Activated CD4-positive, CD25-positive, alpha-beta regulatory T cell (primary cell): ENCODE data around the gene MPZ.

ENCODE experiments used
- DNase-seq, 4 experiments: peaks; one replicate each; lab custom pipeline; 2025; lab: John Stamatoyannopoulos, UW

Gene MPZ

DNA sequence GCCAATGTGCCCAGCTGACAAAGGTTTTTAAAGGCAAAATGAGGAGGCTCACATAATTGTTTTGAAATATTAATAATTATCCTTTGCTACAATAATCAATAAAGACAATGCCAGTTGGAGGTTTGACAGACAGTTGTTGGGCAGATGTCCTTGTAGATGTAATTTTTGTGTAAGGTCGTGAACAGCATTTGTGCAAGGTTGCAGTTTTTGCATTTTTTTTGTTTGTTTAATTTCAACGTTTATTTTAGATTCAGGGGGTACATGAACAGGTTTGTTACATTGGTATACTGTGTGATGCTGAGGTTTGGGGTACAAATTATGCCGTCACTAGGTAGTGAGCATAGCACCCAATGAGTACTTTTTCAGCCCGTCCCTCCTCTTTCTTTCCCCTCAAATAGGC is 9.3 kb downstream of the MPZ start:
- DNase-seq: no peak

DNA sequence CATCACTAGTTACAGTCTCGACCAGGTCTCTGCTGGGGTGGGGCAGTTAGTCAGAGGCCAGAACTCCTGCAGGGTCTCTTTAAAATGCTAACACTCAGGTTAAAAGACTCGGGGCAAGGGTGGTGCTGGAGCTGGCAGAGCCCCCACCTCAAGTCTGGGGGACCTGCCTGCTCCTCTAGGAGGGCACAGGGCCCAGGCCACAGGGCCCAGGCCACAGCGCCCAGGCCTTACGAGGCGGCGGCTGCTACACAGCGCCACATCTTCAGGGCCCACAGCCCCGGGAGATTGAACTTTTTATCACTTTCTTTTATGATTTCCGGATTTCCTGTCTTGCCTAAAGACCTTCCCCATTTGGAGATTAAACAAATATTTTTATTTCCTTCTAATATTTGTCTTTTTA is 10.4 kb downstream of the MPZ start:
- no peak for DNase-seq

DNA sequence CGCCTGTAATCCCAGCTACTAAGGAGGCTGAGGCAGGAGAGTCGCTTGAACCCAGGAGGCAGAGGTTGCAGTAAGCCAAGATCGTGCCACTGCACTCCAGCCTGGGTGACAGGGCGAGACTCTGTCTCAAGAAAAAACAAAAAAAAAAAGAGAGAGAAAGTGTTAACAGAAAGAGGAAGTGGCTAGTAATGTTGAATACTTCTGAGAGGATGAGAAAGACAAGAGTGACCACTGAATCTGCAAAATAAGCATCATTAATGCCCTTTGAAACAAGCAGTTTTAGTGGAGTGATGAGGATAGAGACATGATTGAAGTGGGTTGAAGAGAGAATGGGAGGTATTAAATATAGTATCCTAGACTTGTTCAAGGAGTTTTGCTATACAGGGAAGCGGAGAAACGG is 11.7 kb downstream of the MPZ start:
- no peak for DNase-seq

- no peak for DNase-seq
These were observed 12.4 kb downstream of the MPZ start for GRCh38 chr1:161297415-161297814.

DNA sequence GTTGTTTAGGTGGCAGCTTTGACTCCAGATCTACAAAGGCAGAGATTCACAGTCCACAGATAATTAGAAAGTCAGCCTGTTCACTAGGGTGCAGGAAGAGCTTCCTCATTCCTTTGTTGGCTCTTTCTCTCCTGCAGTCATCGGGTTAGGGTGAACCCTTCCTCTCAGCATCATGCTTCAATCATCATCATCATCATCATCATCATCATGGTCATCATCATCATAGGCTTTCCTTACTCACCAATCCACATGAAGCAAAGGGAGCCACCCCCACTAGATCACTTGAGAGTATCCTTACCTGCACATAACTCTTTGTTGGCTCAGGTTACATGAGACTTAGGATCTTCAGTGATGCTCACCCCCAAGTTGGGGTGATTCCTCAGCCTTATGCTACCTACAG is 19.0 kb downstream of the MPZ start:
- DNase-seq: no peak

GRCh38 chr1:161287482-161288054 is 22.2 kb downstream of the MPZ start:
- no peak for DNase-seq

DNA sequence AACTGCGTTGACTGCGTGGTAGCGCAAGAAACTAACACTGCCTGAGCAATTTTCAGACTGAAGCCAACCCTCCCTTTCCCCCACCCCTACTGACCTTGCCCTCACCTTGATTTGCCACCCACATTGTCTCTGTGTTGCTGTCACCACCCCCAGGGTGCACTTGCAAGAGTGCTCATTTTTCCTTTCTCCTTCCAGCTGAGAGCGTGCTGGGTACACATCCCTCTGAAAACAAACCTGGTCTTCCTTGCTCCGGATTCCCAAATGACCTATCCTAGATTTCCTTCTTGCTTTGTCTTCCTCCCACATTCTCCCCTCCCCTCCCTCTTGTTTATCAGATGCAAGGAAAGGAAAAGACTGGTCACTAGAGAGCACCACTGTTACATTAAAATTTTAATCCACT is 24.2 kb downstream of the MPZ start:
- no peak for DNase-seq

GRCh38 chr1:161285113-161285512 is 24.7 kb downstream of the MPZ start:
- DNase-seq: no peak

DNA sequence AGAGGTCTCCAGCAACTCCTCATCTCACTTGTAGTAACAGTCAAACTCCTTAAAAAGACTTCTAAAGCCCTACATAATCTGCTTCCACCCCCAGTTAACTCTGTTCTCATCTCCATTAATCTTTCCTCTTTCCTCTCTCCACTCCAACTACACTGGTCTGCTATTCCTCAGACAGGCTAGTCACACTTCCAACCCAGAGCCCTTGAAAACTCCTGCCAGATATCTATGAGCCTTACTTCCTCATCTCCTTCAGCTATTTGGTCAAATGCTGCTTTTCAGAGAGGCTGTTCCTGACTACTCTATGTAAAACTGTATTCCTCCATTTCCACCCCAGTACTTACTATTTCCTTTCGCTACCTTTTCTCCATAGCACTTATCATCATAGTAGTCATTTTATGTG is 26.8 kb downstream of the MPZ start:
- DNase-seq: no peak

GRCh38 chr1:161274874-161275273 is 34.9 kb downstream of the MPZ start:
- DNase-seq: no peak

- no peak for DNase-seq
These were observed 36.4 kb downstream of the MPZ start for GRCh38 chr1:161273402-161273801.

GRCh38 chr1:161267321-161267720 is 42.4 kb downstream of the MPZ start:
- DNase-seq: no peak

- DNase-seq: no peak
These were observed 42.9 kb downstream of the MPZ start for GRCh38 chr1:161266836-161267235.

- DNase-seq: no peak
These were observed 43.6 kb downstream of the MPZ start for GRCh38 chr1:161266202-161266601.

GRCh38 chr1:161265305-161265704 is 44.5 kb downstream of the MPZ start:
- no peak for DNase-seq

DNA sequence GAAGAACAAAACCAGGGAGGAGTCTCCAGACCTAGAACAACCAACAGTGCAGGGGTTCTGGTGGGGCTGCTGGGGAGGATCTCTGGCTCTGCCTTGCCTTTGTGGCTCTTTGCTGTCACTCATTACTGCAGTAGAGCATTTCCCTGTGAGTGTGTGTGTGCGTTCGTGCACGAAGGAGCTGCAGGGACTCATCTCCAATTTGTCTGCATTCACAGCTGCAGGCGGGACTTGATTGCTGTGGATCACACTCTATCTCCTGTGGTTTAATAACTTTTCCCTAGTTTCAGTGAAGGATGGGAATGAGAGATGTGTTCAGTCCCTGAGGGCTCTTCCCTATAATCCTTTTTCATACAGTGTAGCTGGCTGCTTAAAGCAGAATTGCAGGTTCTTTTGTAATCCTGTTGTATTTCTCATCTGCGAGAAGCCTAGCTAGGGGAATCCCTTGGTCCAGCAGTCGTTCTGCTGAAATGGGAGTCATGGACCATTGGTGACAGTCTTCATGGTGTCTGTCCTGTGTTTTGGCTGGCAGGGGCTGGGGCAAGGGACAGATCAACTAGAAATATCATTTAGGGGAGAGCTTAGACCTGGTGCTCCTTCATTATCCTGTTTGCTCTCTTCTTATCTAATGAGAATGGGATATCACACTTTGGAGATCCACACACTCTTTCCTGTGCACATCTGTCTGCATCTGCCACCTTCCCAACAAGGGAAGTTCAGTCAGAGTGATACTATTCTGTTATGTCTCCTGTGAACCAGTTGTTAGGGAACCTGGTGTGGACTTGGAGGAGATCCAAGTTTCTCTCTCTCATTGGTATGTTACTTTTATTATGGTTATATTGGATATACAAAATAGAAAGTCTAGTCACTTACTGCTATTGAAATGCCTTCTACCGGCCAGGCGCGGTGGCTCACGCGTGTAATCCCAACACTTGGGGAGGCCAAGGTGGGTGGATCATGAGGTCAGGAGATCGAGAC is 48.2 kb downstream of the MPZ start:
- DNase-seq: no peak

DNA sequence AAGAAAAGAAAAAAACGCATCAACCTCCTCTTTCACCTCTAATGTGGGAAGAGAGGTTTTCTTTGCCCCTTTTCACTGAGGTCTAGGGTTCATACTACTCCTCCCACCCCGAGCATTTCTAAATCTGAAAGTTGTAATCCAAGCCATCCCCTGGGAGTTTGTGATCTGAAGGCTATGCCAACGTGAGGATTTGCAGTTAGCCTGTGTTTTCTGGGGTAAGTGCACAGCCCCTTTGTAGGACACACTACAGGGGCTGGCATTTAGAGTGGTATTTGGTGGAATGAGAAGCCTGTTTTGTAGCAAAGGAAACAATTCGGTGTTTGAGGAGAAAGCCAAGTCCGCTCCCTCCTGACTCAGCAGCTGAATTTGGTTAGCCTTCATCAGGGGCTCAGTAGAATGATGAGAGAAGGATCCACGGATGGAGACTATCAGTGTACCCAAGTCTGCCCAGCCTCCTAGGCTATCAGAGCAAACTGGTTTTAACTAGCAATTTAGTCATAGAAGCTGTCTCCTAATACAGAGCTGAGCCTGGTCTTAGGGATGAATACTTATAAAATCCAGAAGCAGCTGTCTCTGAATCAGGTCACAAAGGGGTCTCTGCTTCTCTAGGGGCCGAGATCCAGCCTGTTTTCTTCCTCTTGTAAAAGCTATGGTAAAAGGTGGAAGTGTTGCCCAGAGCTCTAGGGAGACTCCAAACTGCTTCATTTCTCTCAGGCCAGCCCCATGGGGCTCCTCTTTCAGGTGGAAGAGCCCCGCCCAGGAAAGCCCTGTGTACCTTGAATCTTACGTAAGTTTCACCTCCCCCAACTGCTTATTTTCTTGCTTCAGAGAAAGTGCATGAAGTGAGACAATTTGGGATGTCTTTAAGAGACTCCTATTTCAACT is 49.1 kb downstream of the MPZ start:
- DNase-seq: no peak

GRCh38 chr1:161259765-161260164 is 50.0 kb downstream of the MPZ start:
- no peak for DNase-seq

DNA sequence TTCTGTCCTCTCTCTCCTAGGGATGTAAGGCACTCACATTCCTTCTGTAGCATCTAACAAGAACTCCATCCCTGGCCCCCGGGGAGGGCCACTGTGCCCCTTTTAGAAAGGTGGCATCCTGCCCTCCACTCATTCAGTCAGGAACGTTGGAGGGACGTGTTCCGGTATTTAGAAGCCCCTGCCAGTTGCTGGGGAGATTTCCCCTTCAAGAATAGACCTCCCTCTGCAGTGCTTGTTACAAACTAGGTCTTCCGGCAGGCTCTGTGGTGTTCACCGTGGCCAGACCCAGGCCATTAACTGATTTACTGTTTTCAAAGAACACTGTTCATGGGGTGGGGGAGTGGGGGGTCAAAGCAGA is 50.4 kb downstream of the MPZ start:
- no peak for DNase-seq

GRCh38 chr1:161258439-161259344 is 51.1 kb downstream of the MPZ start, which contains the start of gene PCP4L1:
PCP4L1 (plus strand) TSS chr1:161258745; CDS start chr1:161258975, 230 bp downstream.
- peak in 3 of 4 experiments; percentile 3 to 9 (median 5) for DNase-seq

GRCh38 chr1:161257109-161257508 is 52.7 kb downstream of the MPZ start:
- peak in 1 of 4 experiments; percentile 3 for DNase-seq
